NT2/D1 (cell line): ENCODE data around the gene B3GNT3.

Source experiments
- SUZ12 ChIP-seq: IDR thresholded peaks from 2 replicates; pipeline ENCODE4 v1.6.1; 2011; ENCODE audit not compliant: insufficient read length, insufficient read depth; ENCODE audit errors: extremely low read depth
- YY1 ChIP-seq: IDR thresholded peaks from 2 replicates; pipeline ENCODE4 v1.6.1; 2011; ENCODE audit not compliant: insufficient read length, insufficient read depth

GRCh38 chr19:17778968-17779929, 15.7 kb upstream of the B3GNT3 start:
- TF ChIP-seq SUZ12 (no peak), YY1 (no peak)
